Chondrocyte (in vitro differentiated cells): ENCODE results near the gene PPIC. TPM values are rescaled to one million over a fixed set of nuclear protein-coding genes. Genes with fewer than 3 reads are reported as not detected.

Source experiments
- DNase-seq: peaks from one replicate; pipeline ENCODE4 v3.0.0; 2021; ENCODE audit warnings: mixed read lengths, low spot score
- H3K27ac Mint-ChIP-seq: one replicate; pipeline ENCODE4 v1.8.0; 2021; ENCODE audit warnings: mild to moderate bottlenecking, moderate library complexity, mixed read lengths; ENCODE audit not compliant: unreplicated experiment
- H3K27me3 Mint-ChIP-seq: 2 replicates; pipeline ENCODE4 v1.8.0; 2021; ENCODE audit warnings: low read depth, mixed read lengths
- H3K36me3 Mint-ChIP-seq: 2 replicates; pipeline ENCODE4 v1.8.0; 2021; ENCODE audit warnings: low read depth, mixed read lengths
- H3K4me1 Mint-ChIP-seq: 2 replicates; pipeline ENCODE4 v1.8.0; 2021; ENCODE audit warnings: low read depth, mild to moderate bottlenecking, mixed read lengths
- H3K4me3 Mint-ChIP-seq: one replicate; pipeline ENCODE4 v1.8.0; 2021; ENCODE audit warnings: mild to moderate bottlenecking, moderate library complexity, mixed read lengths; ENCODE audit not compliant: unreplicated experiment
- H3K9me3 Mint-ChIP-seq: 2 replicates; pipeline ENCODE4 v1.8.0; 2021; ENCODE audit warnings: low read depth, mixed read lengths
- total RNA-seq: library from RNA; stranded (reverse); gene quantifications from 3 replicates; pipeline ENCODE4 v1.2.1, GENCODE V29; 2021
- TF ChIP-seq, protein P1 (sequence below): fragments of 200-600 bp; sonication (generic); IDR thresholded peaks from 2 replicates; pipeline ENCODE4 v1.5.0; 2021; ENCODE audit warnings: antibody characterized with exemption, mild to moderate bottlenecking, moderate library complexity

PPIC gene
- total RNA-seq, 1 donor from 2014 or later, result 122 TPM

DNA sequence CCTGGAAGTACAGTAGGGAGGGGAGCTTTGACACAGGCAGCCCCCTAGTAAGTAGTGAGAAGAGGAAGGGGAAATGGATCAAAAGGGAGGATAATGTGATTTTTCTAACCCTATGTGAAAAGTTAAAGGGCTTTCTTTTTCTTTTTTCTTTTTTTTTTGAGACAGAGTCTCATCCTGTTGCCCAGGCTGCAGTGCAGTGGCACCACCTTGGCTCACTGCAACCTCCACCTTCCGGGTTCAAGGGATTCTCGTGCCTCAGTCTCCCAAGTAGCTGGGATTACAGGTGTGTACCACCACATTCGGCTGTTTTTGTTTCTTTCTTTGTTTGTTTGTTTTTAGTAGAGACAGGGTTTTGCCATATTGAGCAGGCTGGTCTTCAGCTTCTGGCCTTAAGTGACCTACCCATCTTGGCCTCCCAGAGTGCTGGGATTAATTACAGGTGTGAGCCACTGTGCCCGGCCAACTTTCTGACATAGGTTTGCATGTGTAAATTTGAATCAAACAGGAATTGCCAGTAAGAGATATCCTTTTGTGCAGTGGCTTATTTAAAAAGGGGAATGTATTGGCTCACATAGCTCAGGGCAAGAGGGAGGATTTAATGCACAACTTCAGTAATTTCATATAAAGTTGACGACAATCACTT lies 39.1 kb upstream of the PPIC start:
- Mint-ChIP-seq H3K27ac (no peak overlapping the region), H3K9me3 (no peaks in the 10 kb centered on the region), H3K27me3 (peaks cover 61% of the 10 kb centered on the region), H3K4me1 (no peaks in the 10 kb centered on the region), H3K4me3 (no peak overlapping the region), H3K36me3 (peaks cover 1% of the 10 kb centered on the region)
- TF ChIP-seq, protein P1, sequence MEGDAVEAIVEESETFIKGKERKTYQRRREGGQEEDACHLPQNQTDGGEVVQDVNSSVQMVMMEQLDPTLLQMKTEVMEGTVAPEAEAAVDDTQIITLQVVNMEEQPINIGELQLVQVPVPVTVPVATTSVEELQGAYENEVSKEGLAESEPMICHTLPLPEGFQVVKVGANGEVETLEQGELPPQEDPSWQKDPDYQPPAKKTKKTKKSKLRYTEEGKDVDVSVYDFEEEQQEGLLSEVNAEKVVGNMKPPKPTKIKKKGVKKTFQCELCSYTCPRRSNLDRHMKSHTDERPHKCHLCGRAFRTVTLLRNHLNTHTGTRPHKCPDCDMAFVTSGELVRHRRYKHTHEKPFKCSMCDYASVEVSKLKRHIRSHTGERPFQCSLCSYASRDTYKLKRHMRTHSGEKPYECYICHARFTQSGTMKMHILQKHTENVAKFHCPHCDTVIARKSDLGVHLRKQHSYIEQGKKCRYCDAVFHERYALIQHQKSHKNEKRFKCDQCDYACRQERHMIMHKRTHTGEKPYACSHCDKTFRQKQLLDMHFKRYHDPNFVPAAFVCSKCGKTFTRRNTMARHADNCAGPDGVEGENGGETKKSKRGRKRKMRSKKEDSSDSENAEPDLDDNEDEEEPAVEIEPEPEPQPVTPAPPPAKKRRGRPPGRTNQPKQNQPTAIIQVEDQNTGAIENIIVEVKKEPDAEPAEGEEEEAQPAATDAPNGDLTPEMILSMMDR, result no peak
- DNase-seq, result no peak

DNA sequence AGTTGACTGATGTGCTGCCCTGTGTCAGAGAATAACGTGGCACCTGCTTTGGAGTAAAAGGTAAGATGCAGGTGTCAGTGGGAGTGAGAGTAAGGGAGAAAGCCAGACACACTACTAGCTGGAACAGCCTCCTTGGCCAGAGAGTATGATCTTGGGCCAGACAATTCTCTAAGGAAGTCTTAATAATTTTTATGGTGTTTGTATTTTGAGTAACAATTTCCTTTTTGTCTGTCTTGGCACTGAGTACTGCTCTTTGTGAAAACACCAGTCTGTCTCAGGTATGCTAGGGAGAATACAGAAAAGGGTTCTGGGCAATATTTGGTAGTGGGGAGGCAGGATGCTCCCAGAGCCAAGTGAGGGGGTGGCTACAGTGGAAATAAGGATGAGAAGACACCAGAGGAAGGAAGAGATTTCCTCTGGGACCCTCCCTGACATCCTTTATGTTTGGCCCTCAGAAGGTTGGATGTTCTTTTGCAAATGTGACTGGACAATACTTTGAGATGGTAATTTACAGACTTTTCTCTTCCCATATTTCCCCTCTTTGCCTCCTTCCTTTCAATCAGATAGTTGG lies 31.9 kb upstream of the PPIC start:
- TF ChIP-seq, protein P1, result no peak
- H3K27ac Mint-ChIP-seq, result no peak overlapping the region
- H3K36me3 Mint-ChIP-seq, result no peaks in the 10 kb centered on the region
- DNase-seq, result no peak
- peaks cover 3% of the 10 kb centered on the region for H3K4me1 Mint-ChIP-seq
- H3K9me3 Mint-ChIP-seq, result no peaks in the 10 kb centered on the region
- no peak overlapping the region for H3K4me3 Mint-ChIP-seq
- H3K27me3 Mint-ChIP-seq, result peaks cover 38% of the 10 kb centered on the region

DNA sequence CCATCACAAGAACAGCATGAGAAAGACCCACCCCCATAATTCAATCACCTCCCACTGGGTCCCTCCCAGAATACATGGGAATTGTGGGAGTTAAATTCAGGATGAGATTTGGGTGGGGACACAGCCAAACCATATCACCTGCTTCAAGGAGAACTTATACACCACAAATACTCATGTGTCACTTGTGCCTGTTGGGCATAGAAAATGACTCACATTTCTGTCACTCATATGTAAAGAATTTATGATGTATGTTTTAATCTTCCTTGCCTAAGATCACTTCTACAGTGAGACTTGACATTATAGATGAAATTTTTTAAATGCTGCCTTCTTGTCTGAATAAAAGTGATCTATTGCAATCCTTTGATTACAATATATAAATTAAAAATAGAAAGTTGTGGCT lies 29.5 kb upstream of the PPIC start:
- H3K36me3 Mint-ChIP-seq, result peaks cover 3% of the 10 kb centered on the region
- peaks cover 10% of the 10 kb centered on the region for H3K9me3 Mint-ChIP-seq
- no peak for DNase-seq
- H3K27me3 Mint-ChIP-seq, result peaks cover 29% of the 10 kb centered on the region
- TF ChIP-seq, protein P1, result no peak
- H3K27ac Mint-ChIP-seq, result no peak overlapping the region
- no peak overlapping the region for H3K4me3 Mint-ChIP-seq
- H3K4me1 Mint-ChIP-seq, result peaks cover 3% of the 10 kb centered on the region

DNA sequence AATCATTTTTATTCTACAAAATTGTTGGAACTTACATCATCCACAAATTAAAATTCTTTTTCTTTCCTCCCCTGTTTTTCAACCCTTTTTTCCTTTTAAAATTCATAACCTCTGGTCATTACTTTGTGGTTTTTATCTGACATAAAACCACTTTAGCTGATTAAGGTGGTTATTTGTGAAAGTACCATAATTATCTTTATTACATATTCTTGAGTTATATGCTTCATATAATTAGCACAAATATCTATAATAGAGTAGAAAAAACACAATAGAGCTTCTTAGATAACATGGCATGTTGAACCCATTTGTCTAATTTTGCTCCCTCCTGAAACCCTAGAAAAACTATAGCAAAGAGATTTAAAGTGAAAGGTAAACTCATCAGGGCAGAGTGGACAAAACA lies 22.9 kb upstream of the PPIC start:
- no peak for DNase-seq
- TF ChIP-seq, protein P1, result no peak
- H3K4me3 Mint-ChIP-seq, result no peak overlapping the region
- peaks cover 18% of the 10 kb centered on the region for H3K36me3 Mint-ChIP-seq
- H3K4me1 Mint-ChIP-seq, result no peaks in the 10 kb centered on the region
- H3K9me3 Mint-ChIP-seq, result peaks cover 36% of the 10 kb centered on the region
- peaks cover 27% of the 10 kb centered on the region for H3K27me3 Mint-ChIP-seq
- H3K27ac Mint-ChIP-seq, result no peak overlapping the region

DNA sequence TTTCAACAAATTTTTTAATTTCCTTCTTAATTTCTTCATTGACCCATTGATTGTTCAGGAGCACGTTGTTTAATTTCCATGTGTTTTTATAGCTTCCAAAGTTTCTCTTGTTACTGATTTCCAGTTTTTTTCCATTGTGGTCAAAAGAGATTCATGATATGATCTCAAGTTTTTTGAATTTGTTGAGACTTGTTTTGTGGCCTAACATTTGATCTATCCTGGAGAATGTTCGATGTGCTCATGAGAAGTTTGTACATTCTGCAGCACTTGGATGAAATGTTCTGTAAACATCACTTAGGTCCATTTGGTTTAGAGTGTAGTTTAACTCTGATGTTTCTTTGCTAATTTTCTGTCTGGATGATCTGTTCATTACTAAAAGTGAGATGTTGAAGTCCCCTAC lies 14.7 kb upstream of the PPIC start:
- no peak overlapping the region for H3K4me3 Mint-ChIP-seq
- peaks cover 29% of the 10 kb centered on the region for H3K36me3 Mint-ChIP-seq
- peaks cover 8% of the 10 kb centered on the region for H3K27me3 Mint-ChIP-seq
- peaks cover 35% of the 10 kb centered on the region for H3K9me3 Mint-ChIP-seq
- TF ChIP-seq, protein P1, result no peak
- no peaks in the 10 kb centered on the region for H3K4me1 Mint-ChIP-seq
- DNase-seq, result no peak
- no peak overlapping the region for H3K27ac Mint-ChIP-seq
